Esophagus squamous epithelium (tissue), 5 donors: ENCODE measurements around the gene HMGB1. TPM values are rescaled to one million over a fixed set of nuclear protein-coding genes. Genes with fewer than 3 reads are reported as not detected.

Source experiments
- DNase-seq: peaks from one replicate; lab custom pipeline; 2025; lab: John Stamatoyannopoulos, UW
- H3K27ac ChIP-seq, 4 donors: fragments of 200-600 bp; sonication (generic); one replicate each; pipeline ENCODE4 v1.5.1; 2016 to 2019; ENCODE audit warnings: mild to moderate bottlenecking in 1 of 4
- H3K27me3 ChIP-seq, 4 donors: fragments of 200-600 bp; sonication (generic); 1 replicate in 3 of 4; 2 replicates in 1 of 4; pipeline versions ENCODE4 v1.5.1 to v1.6.0; 2017 to 2021; ENCODE audit warnings: antibody characterized with exemption in 1 of 4
- H3K36me3 ChIP-seq, 3 donors: fragments of 200-600 bp; sonication (generic); one replicate each; pipeline ENCODE4 v1.5.1; 2016 to 2019
- H3K4me1 ChIP-seq, 3 donors: fragments of 200-600 bp; sonication (generic); one replicate each; pipeline ENCODE4 v1.5.1; 2017 to 2019
- H3K4me3 ChIP-seq, 4 donors: fragments of 200-600 bp; sonication (generic); 1 replicate in 3 of 4; 2 replicates in 1 of 4; pipeline ENCODE4 v1.5.1; 2016 to 2019; ENCODE audit warnings: mild to moderate bottlenecking in 2 of 4, moderate library complexity in 1 of 4
- H3K9me3 ChIP-seq, 3 donors: fragments of 200-600 bp; sonication (generic); one replicate each; pipeline ENCODE4 v1.5.1; 2016 to 2019
- POLR2A ChIP-seq, 4 donors: fragments of 450-650 bp; IDR thresholded peaks; one replicate each; pipeline ENCODE4 v1.6.1; 2017; ENCODE audit warnings: antibody characterized with exemption in 4 of 4, mild to moderate bottlenecking in 4 of 4, moderate library complexity in 3 of 4
- WGBS, 2 donors: methylation state at CpG; one replicate each; pipeline ENCODE4 v1.1.5; 2018; 5-methylcytosine and 5-hydroxymethylcytosine counted together
- intact Hi-C: fragments of 100-400 bp; cut with DNase I; formaldehyde crosslinking; loops from one replicate; pipeline ENCODE4 v1.15.0; 2022
- total RNA-seq, 4 donors: library from RNA; depleted of rRNA; stranded (reverse); fragments of >200 nt; gene quantifications; one replicate each; pipeline ENCODE4 v1.1.0, GENCODE V29; 2016
- TF ChIP-seq, protein P1 (sequence below), 6 experiments: fragments of 450-650 bp in 4 of 6; fragments of 200-600 bp in 2 of 6; sonication (generic) in 2 of 6; IDR thresholded peaks; one replicate each; pipeline ENCODE4 v1.5.1; 2016 to 2019; ENCODE audit warnings: antibody characterized with exemption in 6 of 6, mild to moderate bottlenecking in 4 of 6, moderate library complexity in 4 of 6
- donor health status: DM: yes; HTN: yes; CAD: no.

The HMGB1 gene
- total RNA-seq, 4 donors from 2014 or later: 189 to 446 (median 280) TPM

DNA sequence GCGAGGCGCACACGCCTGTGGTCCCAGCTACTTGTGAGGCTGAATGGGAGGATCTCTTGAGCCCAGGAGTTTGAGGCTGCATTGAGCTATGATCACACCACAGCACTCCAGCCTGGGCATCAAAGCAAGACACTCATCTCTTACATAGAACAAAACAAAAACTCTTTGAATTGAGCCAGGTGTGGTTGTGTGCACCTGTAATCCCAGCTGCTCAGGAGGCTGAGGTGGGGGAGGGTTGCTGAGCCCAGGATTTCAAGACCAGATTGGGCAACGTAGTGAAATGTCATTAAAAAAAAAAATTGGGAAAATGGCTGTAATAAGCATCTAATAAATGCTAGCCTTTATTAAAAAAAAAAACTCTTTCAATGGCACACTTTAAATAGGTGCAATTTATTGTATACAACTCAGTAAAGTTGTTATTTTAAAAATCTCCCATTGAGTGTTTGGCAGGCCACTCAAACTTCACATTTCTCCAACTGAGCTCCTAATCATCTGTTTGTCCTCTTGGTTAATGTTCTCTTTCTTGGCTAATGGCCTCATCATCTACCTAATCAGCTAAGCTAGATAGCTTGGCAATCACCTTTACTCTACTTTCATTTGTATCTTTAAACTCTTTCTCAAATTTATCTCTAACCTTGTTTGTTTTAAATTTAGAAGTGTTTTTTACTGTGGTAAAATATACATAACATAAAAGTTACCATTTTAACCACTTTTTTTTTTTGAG lies 28.1 kb upstream of the HMGB1 start:
- Histone ChIP-seq H3K27me3 (no peaks in the 10 kb centered on the region), H3K36me3 (no peaks in the 10 kb centered on the region), H3K4me1 (no peaks in the 10 kb centered on the region), H3K27ac (no peak overlapping the region), H3K4me3 (no peak overlapping the region), H3K9me3 (no peaks in the 10 kb centered on the region)
- intact Hi-C loops: no loop called here
- TF ChIP-seq, protein P1, sequence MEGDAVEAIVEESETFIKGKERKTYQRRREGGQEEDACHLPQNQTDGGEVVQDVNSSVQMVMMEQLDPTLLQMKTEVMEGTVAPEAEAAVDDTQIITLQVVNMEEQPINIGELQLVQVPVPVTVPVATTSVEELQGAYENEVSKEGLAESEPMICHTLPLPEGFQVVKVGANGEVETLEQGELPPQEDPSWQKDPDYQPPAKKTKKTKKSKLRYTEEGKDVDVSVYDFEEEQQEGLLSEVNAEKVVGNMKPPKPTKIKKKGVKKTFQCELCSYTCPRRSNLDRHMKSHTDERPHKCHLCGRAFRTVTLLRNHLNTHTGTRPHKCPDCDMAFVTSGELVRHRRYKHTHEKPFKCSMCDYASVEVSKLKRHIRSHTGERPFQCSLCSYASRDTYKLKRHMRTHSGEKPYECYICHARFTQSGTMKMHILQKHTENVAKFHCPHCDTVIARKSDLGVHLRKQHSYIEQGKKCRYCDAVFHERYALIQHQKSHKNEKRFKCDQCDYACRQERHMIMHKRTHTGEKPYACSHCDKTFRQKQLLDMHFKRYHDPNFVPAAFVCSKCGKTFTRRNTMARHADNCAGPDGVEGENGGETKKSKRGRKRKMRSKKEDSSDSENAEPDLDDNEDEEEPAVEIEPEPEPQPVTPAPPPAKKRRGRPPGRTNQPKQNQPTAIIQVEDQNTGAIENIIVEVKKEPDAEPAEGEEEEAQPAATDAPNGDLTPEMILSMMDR (IDR thresholded peaks at IDR 0.05): no peak
- no peak for TF ChIP-seq POLR2A (IDR thresholded peaks at IDR 0.05)
- WGBS, 2 donors: 81 to 91% methylated on average over 4 of the region's 4 CpGs
- no peak for DNase-seq

- Histone ChIP-seq H3K4me1 (peaks cover 0 to 19% (median 3%) of the 10 kb centered on the region in 3 donors), H3K9me3 (no peaks in the 10 kb centered on the region), H3K27ac (peak overlapping the region in 1 of 4 donors; percentile 38), H3K36me3 (no peaks in the 10 kb centered on the region), H3K4me3 (no peak overlapping the region), H3K27me3 (no peaks in the 10 kb centered on the region)
- intact Hi-C loops: no loop called here
- 70 to 88% methylated on average over 3 of the region's 3 CpGs for WGBS, 2 donors
- DNase-seq: no peak
- TF ChIP-seq POLR2A (IDR thresholded peaks at IDR 0.05): no peak
- TF ChIP-seq, protein P1 (IDR thresholded peaks at IDR 0.05): no peak
These were observed 21.3 kb upstream of the HMGB1 start for GRCh38 chr13:30487075-30487470.

DNA sequence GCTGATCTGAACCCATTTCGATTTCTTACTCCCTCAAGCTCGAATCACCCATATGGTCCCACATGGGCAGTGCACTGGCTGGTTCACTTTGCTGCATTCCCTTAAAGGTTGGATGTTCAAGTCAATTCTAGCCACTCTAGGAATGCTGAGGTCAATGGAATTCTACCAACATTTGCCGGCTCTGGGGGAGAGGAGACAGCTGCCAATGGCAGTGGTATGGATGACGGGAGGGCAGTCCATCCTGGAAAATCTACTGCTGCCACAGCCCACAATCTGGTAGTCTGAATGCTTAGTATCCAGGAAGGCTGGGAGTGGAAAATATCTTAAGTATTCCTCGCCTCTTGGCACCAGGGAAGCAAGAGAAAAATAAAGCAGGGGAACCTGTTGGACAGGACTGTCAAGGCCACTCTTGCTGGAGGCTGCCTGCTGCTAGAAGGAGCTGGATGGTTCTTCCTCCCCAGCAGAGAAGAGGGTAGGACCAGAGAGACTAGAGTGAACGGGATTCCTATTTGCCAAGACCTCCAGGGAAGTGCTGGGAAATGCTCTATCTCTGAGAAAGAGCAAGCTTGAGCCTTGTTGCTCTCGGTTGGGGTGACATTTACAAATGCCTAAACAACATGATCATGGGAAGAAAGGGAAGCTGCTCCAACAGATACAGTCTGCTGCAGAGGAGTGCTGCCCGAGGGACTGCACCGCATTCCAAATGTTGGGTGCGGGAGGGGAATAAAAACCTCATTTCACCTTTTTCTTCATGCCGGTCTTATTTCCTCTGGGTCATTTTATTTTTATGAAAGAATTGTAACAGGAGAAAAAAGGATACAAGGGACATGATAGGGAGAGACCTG lies 20.7 kb upstream of the HMGB1 start:
- WGBS, 2 donors: 37 to 58% methylated on average over 9 to 11 of the region's 11 CpGs
- DNase-seq: no peak
- no peaks in the 10 kb centered on the region for H3K36me3 ChIP-seq
- H3K4me3 ChIP-seq: peak overlapping the region in 1 of 4 donors; percentile 20
- no peaks in the 10 kb centered on the region for H3K27me3 ChIP-seq
- peak overlapping the region; percentile 19 to 54 (median 33) for H3K27ac ChIP-seq
- no peaks in the 10 kb centered on the region for H3K9me3 ChIP-seq
- intact Hi-C loops: no loop called here
- H3K4me1 ChIP-seq: peaks cover 0 to 19% (median 3%) of the 10 kb centered on the region in 3 donors
- TF ChIP-seq, protein P1 (IDR thresholded peaks at IDR 0.05): no peak
- TF ChIP-seq POLR2A (IDR thresholded peaks at IDR 0.05): no peak

GRCh38 chr13:30481241-30481760 lies 15.6 kb upstream of the HMGB1 start:
- H3K27ac ChIP-seq: no peak overlapping the region
- H3K4me1 ChIP-seq: peaks cover 0 to 7% (median 3%) of the 10 kb centered on the region in 3 donors
- no peak overlapping the region for H3K4me3 ChIP-seq
- no peaks in the 10 kb centered on the region for H3K36me3 ChIP-seq
- TF ChIP-seq, protein P1 (IDR thresholded peaks at IDR 0.05): no peak
- no peak for TF ChIP-seq POLR2A (IDR thresholded peaks at IDR 0.05)
- intact Hi-C loops: no loop called here
- H3K27me3 ChIP-seq: no peaks in the 10 kb centered on the region
- no peak for DNase-seq
- WGBS, 2 donors: 66 to 79% methylated on average over 8 of the region's 8 CpGs
- no peaks in the 10 kb centered on the region for H3K9me3 ChIP-seq
